Activated naive CD4-positive, alpha-beta T cell treated with Interleukin-2 at 50 U/mL for 16 hours (primary cell): Measurements from ENCODE around the gene GDPD5.
"Not testable (repeated sequence)": the region's sequence is repeated elsewhere in the genome, so short reads cannot be mapped to it uniquely, and the experiment has no call there.

Experiments
- DNase-seq: peaks from one replicate; pipeline ENCODE4 v3.0.0-alpha.2; 2020

GDPD5 gene

GRCh38 chr11:75427181-75427580 is 98.6 kb downstream of the GDPD5 start:
- DNase-seq, result no peak

- DNase-seq, result no peak
Measured at GRCh38 chr11:75426720-75427086, 99.0 kb downstream of the GDPD5 start.

GRCh38 chr11:75425422-75425821 is 100.3 kb downstream of the GDPD5 start:
- DNase-seq, result no peak

- no peak for DNase-seq
Measured at GRCh38 chr11:75424396-75424795, 101.3 kb downstream of the GDPD5 start.

- no peak for DNase-seq
Measured at GRCh38 chr11:75423721-75424120, 102.0 kb downstream of the GDPD5 start.

- no peak for DNase-seq
Measured at GRCh38 chr11:75422248-75423231, 103.2 kb downstream of the GDPD5 start.

- no peak for DNase-seq
Measured at GRCh38 chr11:75421902-75422247, 103.9 kb downstream of the GDPD5 start.

- DNase-seq, result no peak
Measured at GRCh38 chr11:75421035-75421602, 104.6 kb downstream of the GDPD5 start.

- DNase-seq, result no peak
Measured at GRCh38 chr11:75420224-75421034, 105.3 kb downstream of the GDPD5 start.

GRCh38 chr11:75413864-75414263 is 111.9 kb downstream of the GDPD5 start:
- no peak for DNase-seq

- not testable (repeated sequence) for DNase-seq
Measured at GRCh38 chr11:75413146-75413545, 112.6 kb downstream of the GDPD5 start.

- not testable (repeated sequence) for DNase-seq
Measured at GRCh38 chr11:75409971-75410370, 115.8 kb downstream of the GDPD5 start.

GRCh38 chr11:75408957-75409219 is 116.9 kb downstream of the GDPD5 start:
- no peak for DNase-seq

- DNase-seq, result no peak
Measured at GRCh38 chr11:75406338-75406777, 119.4 kb downstream of the GDPD5 start.

- no peak for DNase-seq
Measured at GRCh38 chr11:75403983-75404658, 121.6 kb downstream of the GDPD5 start.

- DNase-seq, result no peak
Measured at GRCh38 chr11:75403037-75403436, 122.7 kb downstream of the GDPD5 start.

GRCh38 chr11:75402002-75402773 is 123.6 kb downstream of the GDPD5 start:
- no peak for DNase-seq

- no peak for DNase-seq
Measured at GRCh38 chr11:75400146-75400865, 125.4 kb downstream of the GDPD5 start.

GRCh38 chr11:75399344-75400145 is 126.2 kb downstream of the GDPD5 start, which contains the start of gene RPS3:
Gene RPS3, plus strand, starts transcription at chr11:75399518. Its CDS starts 30 bp downstream, at chr11:75399548.
- DNase-seq, result peak; percentile 89

- DNase-seq, result no peak
Measured at GRCh38 chr11:75398906-75399305, 126.8 kb downstream of the GDPD5 start.
